ENCODE data around the gene TIPIN. TPM values are rescaled to one million over a fixed set of nuclear protein-coding genes. Genes with fewer than 3 reads are reported as not detected.
A peak's percentile ranks its signal among the peaks of the same experiment; 100 is the strongest.

Gene TIPIN
- polyA plus RNA-seq, 1 of the 3 experiments (the other 2 are of a cell fraction) = 5.7 TPM

DNA sequence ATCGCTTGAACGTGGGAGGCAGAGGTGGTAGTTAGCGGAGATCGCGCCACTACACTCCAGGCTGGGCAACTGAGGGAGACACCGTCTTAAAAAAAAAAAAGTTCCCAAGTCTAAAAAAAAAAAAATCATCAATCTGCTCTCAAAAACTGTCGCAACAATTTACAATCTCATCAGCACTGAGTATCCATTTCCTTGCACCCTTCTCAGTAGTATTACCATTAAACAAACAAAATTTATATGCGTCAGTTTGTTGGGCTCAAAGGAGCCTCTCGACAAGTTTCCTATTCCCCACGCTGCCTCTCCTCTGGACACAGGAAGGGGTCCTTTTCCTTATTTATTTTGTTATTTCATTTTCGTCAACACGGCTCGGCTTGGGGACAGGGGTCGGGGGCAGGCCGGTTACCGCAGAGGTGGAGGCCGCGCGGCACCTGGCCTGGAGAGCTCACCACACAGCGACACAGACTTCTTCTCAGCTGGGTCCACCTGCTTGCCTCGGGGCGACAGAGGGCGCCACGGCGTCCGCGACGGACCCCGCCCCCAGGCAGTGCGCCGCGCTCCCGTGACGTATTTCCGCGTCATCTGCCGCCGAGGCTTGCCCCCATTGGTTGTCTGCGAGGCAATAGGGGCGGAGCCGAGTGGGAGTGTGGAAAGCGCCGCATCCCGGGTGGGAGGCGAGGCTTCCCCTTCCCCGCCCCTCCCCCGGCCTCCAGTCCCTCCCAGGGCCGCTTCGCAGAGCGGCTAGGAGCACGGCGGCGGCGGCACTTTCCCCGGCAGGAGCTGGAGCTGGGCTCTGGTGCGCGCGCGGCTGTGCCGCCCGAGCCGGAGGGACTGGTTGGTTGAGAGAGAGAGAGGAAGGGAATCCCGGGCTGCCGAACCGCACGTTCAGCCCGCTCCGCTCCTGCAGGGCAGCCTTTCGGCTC lies 30.0 kb upstream of the TIPIN start, which contains the start of gene MAP2K1:
TSS of gene MAP2K1 (plus strand) at position 709 of the 920 bp plus-strand sequence. CDS start 436 bp downstream, outside the sequence.
- Histone ChIP-seq H3K27ac (ENCODE audit: low read depth in 2 of 2, low read length in 1 of 2) (peak within 1 kb of the TSS; percentile 74 to 78), H3K9me2 (no peaks in the 10 kb centered on the region), H4K20me1 (ENCODE audit: insufficient read depth) (peaks cover 27% of the 10 kb centered on the region), H3K9me3 (no peaks in the 10 kb centered on the region), H3K4me2 (peak within 1 kb of the TSS; percentile 85), H2AFZ (ENCODE audit: low read depth) (peak within 1 kb of the TSS; percentile 97), H3K9ac (peak within 1 kb of the TSS; percentile 79), H3K4me3 (ENCODE audit: low read depth in 2 of 2, low read length in 1 of 2) (peak within 1 kb of the TSS; percentile 74 to 92), H3K27me3 (ENCODE audit: insufficient read depth) (no peaks in the 10 kb centered on the region), H3F3A (replicated peaks; ENCODE audit: insufficient read depth) (peaks cover 17% of the 10 kb centered on the region), H3K4me1 (ENCODE audit: control insufficient read depth in 1 of 2, insufficient read depth in 2 of 2, low read depth in 1 of 2, low read length in 1 of 2) (peaks cover 6 to 9% of the 10 kb centered on the region in 2 experiments; a peak in 3 of 4 replicates), H3K36me3 (replicated peaks in 1 of 2; ENCODE audit: control insufficient read depth in 1 of 2, insufficient read depth in 2 of 2, low read length in 1 of 2) (peaks cover 0 to 4% of the 10 kb centered on the region in 2 experiments), H3K79me2 (ENCODE audit: insufficient read depth) (peaks cover 52% of the 10 kb centered on the region)
- CTCF ChIA-PET = interaction anchor here (0.6 to 3.9 kb wide), 17 partner anchors 8 to 465 kb away, joined by 3 to 51 read pairs (median 3); partner anchors contain the start of genes SNAPC5, TIPIN and ZWILCH
- POLR2A ChIA-PET = interaction anchor here (1.0 to 3.5 kb wide), 3 partner anchors 12 to 111 kb away, joined by 3 to 21 read pairs (median 3); partner anchors contain the start of gene SNAPC5
- WGBS (ENCODE audit: low lambda C conversion rate) = 9% methylated on average over 26 of the region's 69 CpGs
- peak; percentile 99 for DNase-seq
- TF ChIP-seq, protein P1, sequence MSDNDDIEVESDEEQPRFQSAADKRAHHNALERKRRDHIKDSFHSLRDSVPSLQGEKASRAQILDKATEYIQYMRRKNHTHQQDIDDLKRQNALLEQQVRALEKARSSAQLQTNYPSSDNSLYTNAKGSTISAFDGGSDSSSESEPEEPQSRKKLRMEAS (IDR thresholded peaks at IDR 0.05; ENCODE audit: low read depth) = peak; percentile 90
- TF ChIP-seq NFIC (IDR thresholded peaks at IDR 0.05; ENCODE audit: borderline replicate concordance) = no peak
- TF ChIP-seq POLR2AphosphoS5 (IDR thresholded peaks at IDR 0.05; ENCODE audit: low read depth, low read length) = peak; percentile 81
- TF ChIP-seq SMC3 (IDR thresholded peaks at IDR 0.05; ENCODE audit: low read depth, low read length) = peak; percentile 61
- peak; percentile 27; the same call in 1 of the 2 replicates for TF ChIP-seq TCF12 (IDR thresholded peaks at IDR 0.05)
- peak; percentile 86 for TF ChIP-seq MXI1 (IDR thresholded peaks at IDR 0.05; ENCODE audit: low read depth, low read length)
- TF ChIP-seq, protein P2, sequence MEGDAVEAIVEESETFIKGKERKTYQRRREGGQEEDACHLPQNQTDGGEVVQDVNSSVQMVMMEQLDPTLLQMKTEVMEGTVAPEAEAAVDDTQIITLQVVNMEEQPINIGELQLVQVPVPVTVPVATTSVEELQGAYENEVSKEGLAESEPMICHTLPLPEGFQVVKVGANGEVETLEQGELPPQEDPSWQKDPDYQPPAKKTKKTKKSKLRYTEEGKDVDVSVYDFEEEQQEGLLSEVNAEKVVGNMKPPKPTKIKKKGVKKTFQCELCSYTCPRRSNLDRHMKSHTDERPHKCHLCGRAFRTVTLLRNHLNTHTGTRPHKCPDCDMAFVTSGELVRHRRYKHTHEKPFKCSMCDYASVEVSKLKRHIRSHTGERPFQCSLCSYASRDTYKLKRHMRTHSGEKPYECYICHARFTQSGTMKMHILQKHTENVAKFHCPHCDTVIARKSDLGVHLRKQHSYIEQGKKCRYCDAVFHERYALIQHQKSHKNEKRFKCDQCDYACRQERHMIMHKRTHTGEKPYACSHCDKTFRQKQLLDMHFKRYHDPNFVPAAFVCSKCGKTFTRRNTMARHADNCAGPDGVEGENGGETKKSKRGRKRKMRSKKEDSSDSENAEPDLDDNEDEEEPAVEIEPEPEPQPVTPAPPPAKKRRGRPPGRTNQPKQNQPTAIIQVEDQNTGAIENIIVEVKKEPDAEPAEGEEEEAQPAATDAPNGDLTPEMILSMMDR (IDR thresholded peaks at IDR 0.05) = peak; percentile 75
- TF ChIP-seq, protein P3, sequence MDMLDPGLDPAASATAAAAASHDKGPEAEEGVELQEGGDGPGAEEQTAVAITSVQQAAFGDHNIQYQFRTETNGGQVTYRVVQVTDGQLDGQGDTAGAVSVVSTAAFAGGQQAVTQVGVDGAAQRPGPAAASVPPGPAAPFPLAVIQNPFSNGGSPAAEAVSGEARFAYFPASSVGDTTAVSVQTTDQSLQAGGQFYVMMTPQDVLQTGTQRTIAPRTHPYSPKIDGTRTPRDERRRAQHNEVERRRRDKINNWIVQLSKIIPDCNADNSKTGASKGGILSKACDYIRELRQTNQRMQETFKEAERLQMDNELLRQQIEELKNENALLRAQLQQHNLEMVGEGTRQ (IDR thresholded peaks at IDR 0.05; ENCODE audit: borderline replicate concordance, low read depth, low read length) = peak; percentile 64; the same call in 1 of the 2 replicates
- TF ChIP-seq, protein P4, sequence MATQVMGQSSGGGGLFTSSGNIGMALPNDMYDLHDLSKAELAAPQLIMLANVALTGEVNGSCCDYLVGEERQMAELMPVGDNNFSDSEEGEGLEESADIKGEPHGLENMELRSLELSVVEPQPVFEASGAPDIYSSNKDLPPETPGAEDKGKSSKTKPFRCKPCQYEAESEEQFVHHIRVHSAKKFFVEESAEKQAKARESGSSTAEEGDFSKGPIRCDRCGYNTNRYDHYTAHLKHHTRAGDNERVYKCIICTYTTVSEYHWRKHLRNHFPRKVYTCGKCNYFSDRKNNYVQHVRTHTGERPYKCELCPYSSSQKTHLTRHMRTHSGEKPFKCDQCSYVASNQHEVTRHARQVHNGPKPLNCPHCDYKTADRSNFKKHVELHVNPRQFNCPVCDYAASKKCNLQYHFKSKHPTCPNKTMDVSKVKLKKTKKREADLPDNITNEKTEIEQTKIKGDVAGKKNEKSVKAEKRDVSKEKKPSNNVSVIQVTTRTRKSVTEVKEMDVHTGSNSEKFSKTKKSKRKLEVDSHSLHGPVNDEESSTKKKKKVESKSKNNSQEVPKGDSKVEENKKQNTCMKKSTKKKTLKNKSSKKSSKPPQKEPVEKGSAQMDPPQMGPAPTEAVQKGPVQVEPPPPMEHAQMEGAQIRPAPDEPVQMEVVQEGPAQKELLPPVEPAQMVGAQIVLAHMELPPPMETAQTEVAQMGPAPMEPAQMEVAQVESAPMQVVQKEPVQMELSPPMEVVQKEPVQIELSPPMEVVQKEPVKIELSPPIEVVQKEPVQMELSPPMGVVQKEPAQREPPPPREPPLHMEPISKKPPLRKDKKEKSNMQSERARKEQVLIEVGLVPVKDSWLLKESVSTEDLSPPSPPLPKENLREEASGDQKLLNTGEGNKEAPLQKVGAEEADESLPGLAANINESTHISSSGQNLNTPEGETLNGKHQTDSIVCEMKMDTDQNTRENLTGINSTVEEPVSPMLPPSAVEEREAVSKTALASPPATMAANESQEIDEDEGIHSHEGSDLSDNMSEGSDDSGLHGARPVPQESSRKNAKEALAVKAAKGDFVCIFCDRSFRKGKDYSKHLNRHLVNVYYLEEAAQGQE (IDR thresholded peaks at IDR 0.05; ENCODE audit: low read depth, low read length) = no peak
- peak; percentile 47; the same call in 1 of the 2 replicates for TF ChIP-seq ELF1 (IDR thresholded peaks at IDR 0.05)
- no peak for TF ChIP-seq TEAD4 (IDR thresholded peaks at IDR 0.05; ENCODE audit: borderline replicate concordance, insufficient read depth)
- TF ChIP-seq FOXJ3 (CRISPR knock-in tag; IDR thresholded peaks at IDR 0.05) = no peak
- no peak for TF ChIP-seq GATA2 (CRISPR knock-in tag; IDR thresholded peaks at IDR 0.05)
- 0 out of 2 replicates have a peak, but pooled peaks have one; percentile 37 for TF ChIP-seq SIN3A (IDR thresholded peaks at IDR 0.05; ENCODE audit: borderline replicate concordance, low read depth, low read length)
- TF ChIP-seq, protein P5, sequence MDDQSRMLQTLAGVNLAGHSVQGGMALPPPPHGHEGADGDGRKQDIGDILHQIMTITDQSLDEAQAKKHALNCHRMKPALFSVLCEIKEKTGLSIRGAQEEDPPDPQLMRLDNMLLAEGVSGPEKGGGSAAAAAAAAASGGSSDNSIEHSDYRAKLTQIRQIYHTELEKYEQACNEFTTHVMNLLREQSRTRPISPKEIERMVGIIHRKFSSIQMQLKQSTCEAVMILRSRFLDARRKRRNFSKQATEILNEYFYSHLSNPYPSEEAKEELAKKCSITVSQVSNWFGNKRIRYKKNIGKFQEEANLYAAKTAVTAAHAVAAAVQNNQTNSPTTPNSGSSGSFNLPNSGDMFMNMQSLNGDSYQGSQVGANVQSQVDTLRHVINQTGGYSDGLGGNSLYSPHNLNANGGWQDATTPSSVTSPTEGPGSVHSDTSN (IDR thresholded peaks at IDR 0.05) = no peak
- no peak for TF ChIP-seq JUND (IDR thresholded peaks at IDR 0.05)
- TF ChIP-seq FOXM1 (IDR thresholded peaks at IDR 0.05; ENCODE audit: low read depth) = no peak
- peak; percentile 86 for TF ChIP-seq RFX5 (IDR thresholded peaks at IDR 0.05; ENCODE audit: low read length)
- TF ChIP-seq, protein P6, sequence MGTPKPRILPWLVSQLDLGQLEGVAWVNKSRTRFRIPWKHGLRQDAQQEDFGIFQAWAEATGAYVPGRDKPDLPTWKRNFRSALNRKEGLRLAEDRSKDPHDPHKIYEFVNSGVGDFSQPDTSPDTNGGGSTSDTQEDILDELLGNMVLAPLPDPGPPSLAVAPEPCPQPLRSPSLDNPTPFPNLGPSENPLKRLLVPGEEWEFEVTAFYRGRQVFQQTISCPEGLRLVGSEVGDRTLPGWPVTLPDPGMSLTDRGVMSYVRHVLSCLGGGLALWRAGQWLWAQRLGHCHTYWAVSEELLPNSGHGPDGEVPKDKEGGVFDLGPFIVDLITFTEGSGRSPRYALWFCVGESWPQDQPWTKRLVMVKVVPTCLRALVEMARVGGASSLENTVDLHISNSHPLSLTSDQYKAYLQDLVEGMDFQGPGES (IDR thresholded peaks at IDR 0.05; ENCODE audit: low read depth, low read length) = no peak
- TF ChIP-seq EP300 (IDR thresholded peaks at IDR 0.05; ENCODE audit: borderline replicate concordance in 1 of 2, low read depth in 1 of 2, low read length in 1 of 2) = no peak
- TF ChIP-seq RAD21 (IDR thresholded peaks at IDR 0.05; ENCODE audit: low read length) = peak; percentile 21; the same call in 1 of the 2 replicates
- TF ChIP-seq GABPA (IDR thresholded peaks at IDR 0.05; ENCODE audit: low read depth) = peak; percentile 75
